HG02970 (cell line): ENCODE results near the gene NTRK1.

Experiments used
- ATAC-seq: cut with Tn5 transposase; IDR thresholded peaks from one replicate; pipeline ENCODE4 v1.9.1; 2021; ENCODE audit warnings: mild to moderate bottlenecking, moderate library complexity, moderate number of reproducible peaks; ENCODE audit not compliant: unreplicated experiment, low FRiP score

The NTRK1 gene

GRCh38 chr1:156854634-156855033, 6.0 kb upstream of the NTRK1 start:
- ATAC-seq, result no peak

- no peak for ATAC-seq
These were observed 4.3 kb upstream of the NTRK1 start for GRCh38 chr1:156856282-156856785.

- ATAC-seq, result no peak
These were observed 3.1 kb upstream of the NTRK1 start for GRCh38 chr1:156857532-156857931.

- ATAC-seq, result no peak
These were observed 2.1 kb upstream of the NTRK1 start for GRCh38 chr1:156858555-156858956.

GRCh38 chr1:156858959-156859522, 1.6 kb upstream of the NTRK1 start, which contains the start of gene INSRR:
INSRR (minus strand) TSS chr1:156859117; CDS start chr1:156858621, 496 bp downstream.
- no peak for ATAC-seq

- ATAC-seq, result no peak
These were observed 1.0 kb upstream of the NTRK1 start for GRCh38 chr1:156859523-156860112.

GRCh38 chr1:156860113-156860627, 495 bp upstream of the NTRK1 start:
- no peak for ATAC-seq

- ATAC-seq, result no peak
These were observed 1.9 kb downstream of the NTRK1 start for GRCh38 chr1:156862584-156862983.

GRCh38 chr1:156862997-156863599, 2.4 kb downstream of the NTRK1 start:
- no peak for ATAC-seq

GRCh38 chr1:156863631-156864030, 3.0 kb downstream of the NTRK1 start:
- no peak for ATAC-seq

- no peak for ATAC-seq
These were observed 4.1 kb downstream of the NTRK1 start for GRCh38 chr1:156864796-156865195.

- no peak for ATAC-seq
These were observed 4.6 kb downstream of the NTRK1 start for GRCh38 chr1:156865258-156865657.

- no peak for ATAC-seq
These were observed 5.2 kb downstream of the NTRK1 start for GRCh38 chr1:156865865-156866248.

- ATAC-seq, result no peak
These were observed 5.7 kb downstream of the NTRK1 start for GRCh38 chr1:156866249-156866909.

- ATAC-seq, result no peak
These were observed 7.7 kb downstream of the NTRK1 start for GRCh38 chr1:156868341-156868740.

GRCh38 chr1:156869455-156869854, 8.8 kb downstream of the NTRK1 start:
- no peak for ATAC-seq

GRCh38 chr1:156873659-156874058, 13.0 kb downstream of the NTRK1 start:
- no peak for ATAC-seq

- ATAC-seq, result no peak
These were observed 13.5 kb downstream of the NTRK1 start for GRCh38 chr1:156874142-156874541.

GRCh38 chr1:156874572-156875340, 14.1 kb downstream of the NTRK1 start:
- no peak for ATAC-seq

GRCh38 chr1:156875341-156875615, 14.6 kb downstream of the NTRK1 start:
- ATAC-seq, result no peak

GRCh38 chr1:156876281-156876680, 15.6 kb downstream of the NTRK1 start:
- no peak for ATAC-seq
